Activated B cell treated with CpG ODN at 0.5 μM for 24 hours (primary cell): ENCODE data around the gene ISM1. TPM values are rescaled to one million over a fixed set of nuclear protein-coding genes. Genes with fewer than 3 reads are reported as not detected.

Source experiments
- ATAC-seq: fragments of 200-7000 bp; cut with Tn5 transposase; one replicate; pipeline ENCODE4 v1.10.0; 2021; ENCODE audit warnings: low read depth, mild to moderate bottlenecking, moderate library complexity
- CTCF ChIA-PET: fragments of 350-600 bp; sonication (Branson Sonifier 250); formaldehyde crosslinking; loops from one replicate; lab custom pipeline; 2021; ENCODE audit warnings: antibody characterized with exemption; lab: Charles Lee
- POLR2A ChIA-PET: fragments of 350-600 bp; sonication (Branson Sonifier 250); formaldehyde crosslinking; loops from one replicate; lab custom pipeline; 2021; ENCODE audit warnings: antibody characterized with exemption; lab: Charles Lee
- DNase-seq: peaks from one replicate; pipeline ENCODE4 v3.0.0; 2022
- H3K27ac Mint-ChIP-seq: one replicate; pipeline ENCODE4 v1.8.0; 2020; ENCODE audit warnings: mixed read lengths
- H3K27me3 Mint-ChIP-seq: one replicate; pipeline ENCODE4 v1.8.0; 2021; ENCODE audit warnings: mixed read lengths
- H3K36me3 Mint-ChIP-seq: one replicate; pipeline ENCODE4 v1.8.0; 2021; ENCODE audit warnings: low read depth, mixed read lengths
- H3K4me1 Mint-ChIP-seq: one replicate; pipeline ENCODE4 v1.8.0; 2021; ENCODE audit warnings: mixed read lengths
- H3K4me3 Mint-ChIP-seq: one replicate; pipeline ENCODE4 v1.8.0; 2020; ENCODE audit warnings: mild to moderate bottlenecking, mixed read lengths
- H3K9me3 Mint-ChIP-seq: one replicate; pipeline ENCODE4 v1.8.0; 2020; ENCODE audit warnings: mixed read lengths
- intact Hi-C: fragments of 100-400 bp; cut with micrococcal nuclease; formaldehyde crosslinking; loops from one replicate; pipeline ENCODE4 v1.15.1; 2024
- total RNA-seq: library from RNA; stranded (reverse); gene quantifications from 2 replicates; pipeline ENCODE4 v1.2.3, GENCODE V29; 2022
- TF ChIP-seq, protein P1 (sequence below): fragments of 200-600 bp; IDR thresholded peaks from one replicate; pipeline ENCODE4 v1.8.0; 2022; ENCODE audit warnings: antibody characterized with exemption, mild to moderate bottlenecking

The ISM1 gene
- total RNA-seq, 1 donor from 2014 or later: not detected

DNA sequence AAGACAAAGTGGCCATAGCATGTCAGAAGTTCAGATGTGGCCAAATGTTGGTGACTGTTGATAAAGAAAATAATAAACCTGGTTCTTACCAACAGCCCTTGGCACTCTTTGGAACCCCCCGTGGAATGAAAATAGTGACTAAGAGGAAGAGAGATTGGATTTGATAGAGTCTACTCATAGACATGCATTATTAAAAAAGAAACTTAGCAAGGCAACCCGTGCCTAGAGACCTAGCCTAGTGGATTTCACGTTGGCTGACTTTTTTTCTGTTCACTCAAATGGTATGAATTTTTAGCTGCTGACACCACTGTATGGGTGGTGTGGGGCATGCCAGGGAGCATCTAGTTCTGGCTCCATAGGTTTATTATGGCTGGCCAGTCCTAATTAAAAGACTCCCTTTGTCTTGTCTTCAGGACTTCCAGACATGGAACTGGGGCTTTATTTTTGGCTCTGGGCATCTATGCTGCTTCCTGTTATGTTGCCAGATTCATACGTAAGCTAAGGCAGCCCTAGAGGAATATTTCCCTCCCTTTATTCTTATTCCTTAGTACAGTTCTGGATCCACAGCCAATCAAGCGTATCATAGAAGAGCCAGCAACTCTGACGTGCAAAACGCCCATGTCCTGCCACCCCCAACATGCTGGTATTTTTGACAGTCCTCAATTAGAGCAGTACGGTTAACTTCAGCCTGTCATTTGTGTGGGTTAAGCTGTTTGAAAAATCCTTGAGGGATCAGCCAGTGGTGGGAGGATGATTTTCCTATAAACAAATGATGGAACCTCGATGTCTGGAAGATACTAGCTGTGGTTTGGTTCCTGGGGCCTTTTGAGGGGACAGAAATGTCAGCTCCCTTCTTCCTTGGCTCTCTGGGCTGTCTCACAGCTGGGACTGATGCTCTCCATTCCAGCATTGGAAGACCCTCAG is 127.5 kb downstream of the ISM1 start:
- Mint-ChIP-seq H3K27me3 (peaks cover 3% of the 10 kb centered on the region), H3K27ac (no peak overlapping the region), H3K9me3 (no peaks in the 10 kb centered on the region), H3K4me3 (no peak overlapping the region), H3K36me3 (no peaks in the 10 kb centered on the region), H3K4me1 (no peaks in the 10 kb centered on the region)
- ChIA-PET POLR2A (no interaction called here), CTCF (no interaction called here)
- TF ChIP-seq, protein P1, sequence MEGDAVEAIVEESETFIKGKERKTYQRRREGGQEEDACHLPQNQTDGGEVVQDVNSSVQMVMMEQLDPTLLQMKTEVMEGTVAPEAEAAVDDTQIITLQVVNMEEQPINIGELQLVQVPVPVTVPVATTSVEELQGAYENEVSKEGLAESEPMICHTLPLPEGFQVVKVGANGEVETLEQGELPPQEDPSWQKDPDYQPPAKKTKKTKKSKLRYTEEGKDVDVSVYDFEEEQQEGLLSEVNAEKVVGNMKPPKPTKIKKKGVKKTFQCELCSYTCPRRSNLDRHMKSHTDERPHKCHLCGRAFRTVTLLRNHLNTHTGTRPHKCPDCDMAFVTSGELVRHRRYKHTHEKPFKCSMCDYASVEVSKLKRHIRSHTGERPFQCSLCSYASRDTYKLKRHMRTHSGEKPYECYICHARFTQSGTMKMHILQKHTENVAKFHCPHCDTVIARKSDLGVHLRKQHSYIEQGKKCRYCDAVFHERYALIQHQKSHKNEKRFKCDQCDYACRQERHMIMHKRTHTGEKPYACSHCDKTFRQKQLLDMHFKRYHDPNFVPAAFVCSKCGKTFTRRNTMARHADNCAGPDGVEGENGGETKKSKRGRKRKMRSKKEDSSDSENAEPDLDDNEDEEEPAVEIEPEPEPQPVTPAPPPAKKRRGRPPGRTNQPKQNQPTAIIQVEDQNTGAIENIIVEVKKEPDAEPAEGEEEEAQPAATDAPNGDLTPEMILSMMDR: no peak
- ATAC-seq (no peak), DNase-seq (no peak)
- intact Hi-C loops: no loop called here

DNA sequence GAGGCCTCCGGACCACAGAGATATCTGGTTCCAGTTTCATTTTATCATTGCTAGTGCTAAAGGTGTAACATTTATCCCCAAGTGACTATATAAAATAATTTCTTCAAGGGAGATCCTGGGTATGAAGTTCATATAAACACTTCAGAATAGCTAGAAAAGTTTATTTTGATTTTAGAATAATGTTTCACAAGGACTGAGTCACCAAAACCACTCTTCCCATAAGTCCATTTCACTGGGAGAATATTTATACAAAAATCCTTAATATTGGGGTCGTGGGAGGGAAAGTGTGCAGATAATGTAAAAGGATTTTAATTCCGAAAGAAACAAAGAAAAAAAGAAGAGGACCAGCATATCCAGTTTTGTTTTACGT is 128.1 kb downstream of the ISM1 start:
- H3K4me3 Mint-ChIP-seq: no peak overlapping the region
- intact Hi-C loops: no loop called here
- CTCF ChIA-PET: no interaction called here
- TF ChIP-seq, protein P1: no peak
- no peaks in the 10 kb centered on the region for H3K9me3 Mint-ChIP-seq
- DNase-seq: no peak
- no peaks in the 10 kb centered on the region for H3K36me3 Mint-ChIP-seq
- H3K27me3 Mint-ChIP-seq: no peaks in the 10 kb centered on the region
- no peak for ATAC-seq
- H3K27ac Mint-ChIP-seq: no peak overlapping the region
- H3K4me1 Mint-ChIP-seq: no peaks in the 10 kb centered on the region
- POLR2A ChIA-PET: no interaction called here

Other genes with a start within 250 kb of the ISM1 start
- gene SPTLC3, start 212.3 kb upstream of the ISM1 start, total RNA-seq: not detected in 2 replicates